OCI-LY7 (cell line): ENCODE measurements around the gene TBX2.

Experiments
- CTCF ChIP-seq: fragments of 200-600 bp; sonication (generic); conservative IDR thresholded peaks from 2 replicates; pipeline ENCODE4 v1.5.1; 2014; ENCODE audit warnings: mild to moderate bottlenecking, antibody characterized with exemption, low read length, moderate library complexity, mixed read lengths
- EZH2phosphoT487 ChIP-seq: fragments of 200-600 bp; sonication (generic); IDR thresholded peaks from 2 replicates; pipeline ENCODE4 v1.6.1; 2018; ENCODE audit warnings: low read depth, borderline replicate concordance, mild to moderate bottlenecking, mixed run types, antibody characterized with exemption, low read length, moderate library complexity, mixed read lengths

- TF ChIP-seq CTCF (no peak), EZH2phosphoT487 (no peak)
Observed at GRCh38 chr17:61395983-61396585, 3.6 kb upstream of the TBX2 start.
